ENCODE data around the gene TRIP10. TPM values are rescaled to one million over a fixed set of nuclear protein-coding genes. Genes with fewer than 3 reads are reported as not detected.
"Not testable (repeated sequence)": the region's sequence is repeated elsewhere in the genome, so short reads cannot be mapped to it uniquely, and the experiment has no call there.

Gene TRIP10
- polyA plus RNA-seq, 1 donor from 2014 or later, result 0.76 TPM

- Histone ChIP-seq H3F3A (ENCODE audit: insufficient read depth, low read length, poor library complexity, severe bottlenecking) (no peaks in the 10 kb centered on the region), H4K20me1 (ENCODE audit: insufficient read depth) (no peaks in the 10 kb centered on the region), H3K27me3 (ENCODE audit: insufficient read depth, low read depth, low read length) (peaks cover under 1% of the 10 kb centered on the region), H3K79me2 (replicated peaks; ENCODE audit: insufficient read depth, low read length) (no peaks in the 10 kb centered on the region), H3K9ac (ENCODE audit: low read length) (no peak overlapping the region), H3K27ac (ENCODE audit: low read length) (no peak overlapping the region), H3K4me3 (ENCODE audit: low read length) (no peak overlapping the region), H2AFZ (ENCODE audit: low read depth, low read length) (no peak overlapping the region), H3K4me2 (ENCODE audit: low read length) (no peak overlapping the region), H3K36me3 (ENCODE audit: insufficient read depth, low read length) (no peaks in the 10 kb centered on the region), H3K9me2 (ENCODE audit: insufficient read depth, low read length) (no peaks in the 10 kb centered on the region), H3K9me3 (ENCODE audit: low read length) (no peaks in the 10 kb centered on the region)
- TF ChIP-seq SMC3 (conservative IDR thresholded peaks at IDR 0.05; ENCODE audit: poor library complexity), result no peak
- TF ChIP-seq REST (IDR thresholded peaks at IDR 0.05; ENCODE audit: borderline replicate concordance), result no peak
- no peak for TF ChIP-seq EP300 (conservative IDR thresholded peaks at IDR 0.05; ENCODE audit: poor library complexity, severe bottlenecking)
- no peak for TF ChIP-seq TAF1 (IDR thresholded peaks at IDR 0.05; ENCODE audit: low read depth)
- TF ChIP-seq POLR2AphosphoS5 (IDR thresholded peaks at IDR 0.05), result no peak
- no peak for TF ChIP-seq MXI1 (conservative IDR thresholded peaks at IDR 0.05; ENCODE audit: poor library complexity, severe bottlenecking)
- TF ChIP-seq EZH2 (IDR thresholded peaks at IDR 0.05; ENCODE audit: borderline replicate concordance, insufficient read depth, low read length, poor library complexity, severe bottlenecking), result no peak
- TF ChIP-seq RAD21 (conservative IDR thresholded peaks at IDR 0.05), result no peak
Observed at GRCh38 chr19:6773323-6773931, 33.9 kb downstream of the TRIP10 start.

GRCh38 chr19:6774821-6775707 lies 35.6 kb downstream of the TRIP10 start:
- no peaks in the 10 kb centered on the region for H4K20me1 ChIP-seq (ENCODE audit: insufficient read depth)
- no peaks in the 10 kb centered on the region for H3K9me3 ChIP-seq (ENCODE audit: low read length)
- no peak for TF ChIP-seq TAF1 (IDR thresholded peaks at IDR 0.05; ENCODE audit: low read depth)
- TF ChIP-seq MXI1 (conservative IDR thresholded peaks at IDR 0.05; ENCODE audit: poor library complexity, severe bottlenecking), result no peak
- TF ChIP-seq RAD21 (conservative IDR thresholded peaks at IDR 0.05), result no peak
- TF ChIP-seq SMC3 (conservative IDR thresholded peaks at IDR 0.05; ENCODE audit: poor library complexity), result no peak
- no peak for TF ChIP-seq POLR2AphosphoS5 (IDR thresholded peaks at IDR 0.05)
- no peak for TF ChIP-seq CTCF (IDR thresholded peaks at IDR 0.05; ENCODE audit: poor library complexity, severe bottlenecking)
- TF ChIP-seq REST (IDR thresholded peaks at IDR 0.05; ENCODE audit: borderline replicate concordance), result no peak
- no peak for TF ChIP-seq EZH2 (IDR thresholded peaks at IDR 0.05; ENCODE audit: borderline replicate concordance, insufficient read depth, low read length, poor library complexity, severe bottlenecking)
- no peak for TF ChIP-seq EP300 (conservative IDR thresholded peaks at IDR 0.05; ENCODE audit: poor library complexity, severe bottlenecking)
- no peak overlapping the region for H2AFZ ChIP-seq (ENCODE audit: low read depth, low read length)
- no peak overlapping the region for H3K9ac ChIP-seq (ENCODE audit: low read length)
- H3F3A ChIP-seq (ENCODE audit: insufficient read depth, low read length, poor library complexity, severe bottlenecking), result no peaks in the 10 kb centered on the region
- H3K27me3 ChIP-seq (ENCODE audit: insufficient read depth, low read depth, low read length), result no peaks in the 10 kb centered on the region
- H3K27ac ChIP-seq (ENCODE audit: low read length), result no peak overlapping the region
- no peak overlapping the region for H3K4me3 ChIP-seq (ENCODE audit: low read length)
- H3K36me3 ChIP-seq (ENCODE audit: insufficient read depth, low read length), result no peaks in the 10 kb centered on the region
- H3K9me2 ChIP-seq (ENCODE audit: insufficient read depth, low read length), result no peaks in the 10 kb centered on the region
- H3K4me2 ChIP-seq (ENCODE audit: low read length), result no peak overlapping the region
- H3K79me2 ChIP-seq (replicated peaks; ENCODE audit: insufficient read depth, low read length), result no peaks in the 10 kb centered on the region

- H3K79me2 ChIP-seq (replicated peaks; ENCODE audit: insufficient read depth, low read length), result not testable (repeated sequence)
Observed at GRCh38 chr19:6776045-6776444, 36.6 kb downstream of the TRIP10 start.

More at GRCh38 chr19:6776045-6776444, 36.6 kb downstream of the TRIP10 start:
- H4K20me1 ChIP-seq (ENCODE audit: insufficient read depth); H3F3A ChIP-seq (ENCODE audit: insufficient read depth, low read length, poor library complexity, severe bottlenecking); H3K4me2 ChIP-seq (ENCODE audit: low read length); H2AFZ ChIP-seq (ENCODE audit: low read depth, low read length); H3K36me3 ChIP-seq (ENCODE audit: insufficient read depth, low read length); H3K4me3 ChIP-seq (ENCODE audit: low read length); H3K27me3 ChIP-seq (ENCODE audit: insufficient read depth, low read depth, low read length); H3K9me2 ChIP-seq (ENCODE audit: insufficient read depth, low read length); H3K9me3 ChIP-seq (ENCODE audit: low read length); H3K9ac ChIP-seq (ENCODE audit: low read length); H3K27ac ChIP-seq (ENCODE audit: low read length): not testable (repeated sequence)
